ENCODE data around the gene NRL. TPM values are rescaled to one million over a fixed set of nuclear protein-coding genes. Genes with fewer than 3 reads are reported as not detected.

The NRL gene
- total and polyA plus RNA-seq, 8 donors: 0.37 to 2.4 (median 1.4) TPM

GRCh38 chr14:24078146-24078545 lies 36.6 kb downstream of the NRL start:
- no peak for ATAC-seq
- H3K9me3 ChIP-seq: no peaks in the 10 kb centered on the region
- DNase-seq: peak in 1 of 6 donors; percentile 32
- 72 to 84% methylated on average over 3 of the region's 3 CpGs for WGBS, 2 donors
- intact Hi-C loops (cut with DNase I): no loop called here
- H3K4me3 ChIP-seq: no peak overlapping the region
- no peak for FAIRE-seq
- TF ChIP-seq CTCF (IDR thresholded peaks at IDR 0.05): no peak
- peaks cover 0 to 4% (median 0%) of the 10 kb centered on the region in 3 donors for H3K4me1 ChIP-seq
- no peak overlapping the region for H3K27ac ChIP-seq
- no peaks in the 10 kb centered on the region for H3K27me3 ChIP-seq
- H3K36me3 ChIP-seq: no peaks in the 10 kb centered on the region

- no peak overlapping the region for H3K4me3 ChIP-seq
- ATAC-seq (no peak), DNase-seq (peak in 1 of 6 donors; percentile 47), FAIRE-seq (no peak)
- 91 to 93% methylated on average over 23 of the region's 23 CpGs for WGBS, 2 donors
- no peak for TF ChIP-seq CTCF (IDR thresholded peaks at IDR 0.05)
- no peaks in the 10 kb centered on the region for H3K36me3 ChIP-seq
- H3K9me3 ChIP-seq: no peaks in the 10 kb centered on the region
- H3K4me1 ChIP-seq: peaks cover 0 to 5% (median 4%) of the 10 kb centered on the region in 3 donors
- intact Hi-C loops (cut with DNase I): no loop called here
- no peaks in the 10 kb centered on the region for H3K27me3 ChIP-seq
- H3K27ac ChIP-seq: no peak overlapping the region
Observed at GRCh38 chr14:24077086-24077485, 37.7 kb downstream of the NRL start.

- 85 to 87% methylated on average over 10 of the region's 10 CpGs for WGBS, 2 donors
- no peak overlapping the region for H3K4me3 ChIP-seq
- no peaks in the 10 kb centered on the region for H3K27me3 ChIP-seq
- peaks cover 0 to 5% (median 0%) of the 10 kb centered on the region in 3 donors for H3K4me1 ChIP-seq
- H3K36me3 ChIP-seq: no peaks in the 10 kb centered on the region
- intact Hi-C loops (cut with DNase I): no loop called here
- DNase-seq (no peak), FAIRE-seq (no peak), ATAC-seq (no peak)
- no peaks in the 10 kb centered on the region for H3K9me3 ChIP-seq
- no peak for TF ChIP-seq CTCF (IDR thresholded peaks at IDR 0.05)
- no peak overlapping the region for H3K27ac ChIP-seq
Observed at GRCh38 chr14:24076302-24076601, 38.5 kb downstream of the NRL start.

GRCh38 chr14:24075485-24076301 lies 39.1 kb downstream of the NRL start:
- no peak for TF ChIP-seq CTCF (IDR thresholded peaks at IDR 0.05)
- H3K27ac ChIP-seq: no peak overlapping the region
- WGBS, 2 donors: 65 to 71% methylated on average over 10 to 11 of the region's 11 CpGs
- no peaks in the 10 kb centered on the region for H3K36me3 ChIP-seq
- intact Hi-C loops (cut with DNase I): no loop called here
- no peak overlapping the region for H3K4me3 ChIP-seq
- no peaks in the 10 kb centered on the region for H3K27me3 ChIP-seq
- ATAC-seq (peak in 1 of 4 donors; percentile 42), FAIRE-seq (no peak), DNase-seq (peak in 1 of 6 donors; percentile 32)
- H3K9me3 ChIP-seq: no peaks in the 10 kb centered on the region
- peaks cover 0 to 5% (median 0%) of the 10 kb centered on the region in 3 donors for H3K4me1 ChIP-seq

Data from pancreas (tissue), 10 donors.